K562 (cell line): ENCODE measurements around the gene COL6A1. TPM values are rescaled to one million over a fixed set of nuclear protein-coding genes. Genes with fewer than 3 reads are reported as not detected.
A peak's percentile ranks its signal among the peaks of the same experiment; 100 is the strongest.

Experiments
- ATF3 ChIP-seq, 2 experiments: fragments of 450-650 bp in 1 of 2; sonication (generic) in 1 of 2; formaldehyde crosslinking in 1 of 2; IDR thresholded peaks in 1 of 2; conservative IDR thresholded peaks in 1 of 2; 2 replicates each; pipeline versions ENCODE4 v1.6.1 to v1.8.1; 2016 to 2023; ENCODE audit warnings: mild to moderate bottlenecking in 2 of 2, moderate library complexity in 2 of 2, inconsistent platforms in 1 of 2, missing genetic modification reagents in 1 of 2
- CLOCK ChIP-seq: fragments of 250-450 bp; sonication (Bioruptor Pico); IDR thresholded peaks from 2 replicates; pipeline ENCODE4 v1.4.0; 2020; ENCODE audit warnings: mild to moderate bottlenecking, moderate library complexity, borderline replicate concordance
- CREB1 ChIP-seq, 2 experiments: sonication (generic) in 1 of 2; formaldehyde crosslinking in 1 of 2; IDR thresholded peaks; 2 replicates each; pipeline versions ENCODE4 v1.6.1 to v1.8.0; 2012 to 2022; ENCODE audit warnings: inconsistent platforms in 1 of 2, mild to moderate bottlenecking in 1 of 2, missing genetic modification reagents in 1 of 2, moderate library complexity in 1 of 2
- CREB3 ChIP-seq: fragments of 450-650 bp; conservative IDR thresholded peaks from 2 replicates; pipeline ENCODE4 v1.6.1; 2016; ENCODE audit warnings: missing genetic modification characterization, low read depth, mild to moderate bottlenecking, missing compliant biosample characterization, moderate library complexity
- CXXC5 ChIP-seq: fragments of 250-450 bp; sonication (Bioruptor Pico); IDR thresholded peaks from 2 replicates; pipeline ENCODE4 v1.8.0; 2022; ENCODE audit warnings: inconsistent platforms, mild to moderate bottlenecking, moderate library complexity
- HCFC1 ChIP-seq: IDR thresholded peaks from 2 replicates; pipeline ENCODE4 v1.6.1; 2012; ENCODE audit warnings: low read depth, low read length, improper control_type of control experiment
- HNRNPUL1 ChIP-seq: fragments of 200-400 bp; formaldehyde crosslinking; IDR thresholded peaks from 2 replicates; pipeline ENCODE4 v1.6.1; 2017; ENCODE audit warnings: low read length
- L3MBTL2 ChIP-seq: fragments of 450-650 bp; IDR thresholded peaks from 2 replicates; pipeline ENCODE4 v1.6.1; 2016; ENCODE audit warnings: mild to moderate bottlenecking, moderate library complexity
- MAFG ChIP-seq: fragments of 450-650 bp; conservative IDR thresholded peaks from 2 replicates; pipeline ENCODE4 v1.6.1; 2016; ENCODE audit warnings: missing genetic modification characterization, missing compliant biosample characterization
- MNT ChIP-seq, 2 experiments: fragments of 450-650 bp; conservative IDR thresholded peaks; 2 replicates each; pipeline ENCODE4 v1.6.1; 2017; ENCODE audit warnings: mild to moderate bottlenecking in 2 of 2, moderate library complexity in 2 of 2
- NFYB ChIP-seq: IDR thresholded peaks from 2 replicates; pipeline ENCODE4 v1.6.1; 2011; ENCODE audit warnings: mild to moderate bottlenecking, moderate library complexity; ENCODE audit not compliant: insufficient read length; ENCODE audit errors: extremely low read depth
- POLR2G ChIP-seq: fragments of 200-400 bp; formaldehyde crosslinking; IDR thresholded peaks from 2 replicates; pipeline ENCODE4 v1.6.1; 2017; ENCODE audit warnings: low read depth, mild to moderate bottlenecking, antibody characterized with exemption, low read length, moderate library complexity
- POLR2H ChIP-seq: IDR thresholded peaks from 2 replicates; pipeline ENCODE4 v1.6.1; 2016; ENCODE audit warnings: missing genetic modification characterization, low read depth, mild to moderate bottlenecking, control low read depth, missing compliant biosample characterization, moderate library complexity
- RBFOX2 ChIP-seq: fragments of 200-400 bp; formaldehyde crosslinking; IDR thresholded peaks from 2 replicates; pipeline ENCODE4 v1.6.1; 2017; ENCODE audit warnings: low read depth, mild to moderate bottlenecking, low read length, moderate library complexity
- SNRNP70 ChIP-seq: fragments of 200-400 bp; formaldehyde crosslinking; optimal IDR thresholded peaks from 2 replicates; pipeline ENCODE3; 2017; ENCODE audit warnings: low read depth, low read length
- TARDBP ChIP-seq: fragments of 450-650 bp; IDR thresholded peaks from 2 replicates; pipeline ENCODE4 v1.6.1; 2016
- TSC22D4 ChIP-seq: fragments of 450-650 bp; IDR thresholded peaks from 2 replicates; pipeline ENCODE4 v1.6.1; 2016; ENCODE audit warnings: missing genetic modification characterization, missing biosample characterization, control low read depth
- ZFX ChIP-seq: sonication (generic); formaldehyde crosslinking; IDR thresholded peaks from 2 replicates; pipeline ENCODE4 v1.8.0; 2022; ENCODE audit warnings: mild to moderate bottlenecking, missing genetic modification reagents, moderate library complexity
- ZNF121 ChIP-seq: sonication (generic); formaldehyde crosslinking; conservative IDR thresholded peaks from 2 replicates; pipeline ENCODE4 v1.8.0; 2022; ENCODE audit warnings: missing genetic modification reagents
- ZNF124 ChIP-seq: sonication (generic); formaldehyde crosslinking; IDR thresholded peaks from 2 replicates; pipeline ENCODE4 v1.8.1; 2022; ENCODE audit warnings: missing genetic modification reagents
- ZNF583 ChIP-seq: fragments of 250-450 bp; sonication (Bioruptor Pico); IDR thresholded peaks from 2 replicates; pipeline ENCODE4 v1.4.0; 2020
- polyA plus RNA-seq, 8 experiments: library from polyadenylated mRNA; depleted of rRNA in 4 of 8; stranded (reverse) in 5 of 8; unstranded in 3 of 8; fragments of >200 nt; fragmentation: Nextera tagmentation in 2 of 8; fragmentation: Illumina TruSeq in 1 of 8; extraction: Ambion mirVana in 2 of 8; extraction: Trizol in 1 of 8; gene quantifications; 2 replicates each; pipeline versions ENCODE4 v1.2.1 to v1.2.3, GENCODE V29; 2011 to 2014; ENCODE audit warnings: inconsistent platforms in 1 of 8, missing spikeins in 1 of 8
- total RNA-seq, 7 experiments: library from RNA; depleted of rRNA in 6 of 7; stranded (reverse); fragments of >200 nt in 6 of 7; fragmentation: Illumina TruSeq in 2 of 7; extraction: Trizol in 2 of 7; gene quantifications; 2 replicates each; pipeline versions ENCODE4 v1.2.1 to v1.2.3, GENCODE V29; 2011 to 2021; ENCODE audit warnings: low replicate concordance in 1 of 7

Gene COL6A1
- total and polyA plus RNA-seq, 9 of the 15 experiments (the other 6 are each of a cell fraction or from before 2014, with no cell fraction given) = 0.07 to 1.3 (median 0.14) TPM; not detected in 3

- TF ChIP-seq ZFX (CRISPR knock-in tag) = no peak
- TF ChIP-seq ZNF583 = no peak
- no peak for TF ChIP-seq NFYB
- no peak for TF ChIP-seq HCFC1
- no peak for TF ChIP-seq CREB3
- no peak for TF ChIP-seq HNRNPUL1
- peak in 1 of 2 experiments; percentile 45; a peak in 2 of 4 replicates for TF ChIP-seq MNT (conservative IDR thresholded peaks at IDR 0.05)
- TF ChIP-seq TSC22D4 (tag) = no peak
- peak; percentile 70 for TF ChIP-seq ATF3 (IDR thresholded peaks at IDR 0.05)
- no peak for TF ChIP-seq ATF3 (CRISPR knock-in tag; conservative IDR thresholded peaks at IDR 0.05)
- TF ChIP-seq TARDBP = no peak
- peak; percentile 98 for TF ChIP-seq L3MBTL2
- peak; percentile 52 for TF ChIP-seq POLR2G
- no peak for TF ChIP-seq ZNF124 (CRISPR knock-in tag)
- TF ChIP-seq SNRNP70 = no peak
- no peak for TF ChIP-seq CREB1 (IDR thresholded peaks at IDR 0.05)
- no peak for TF ChIP-seq CREB1 (CRISPR knock-in tag; IDR thresholded peaks at IDR 0.05)
- peak; percentile 66 for TF ChIP-seq RBFOX2
- TF ChIP-seq POLR2H (tag) = no peak
- 0 out of 2 replicates have a peak, but pooled peaks have one; percentile 38 for TF ChIP-seq CXXC5 (CRISPR knock-in tag)
- TF ChIP-seq ZNF121 (CRISPR knock-in tag) = no peak
- TF ChIP-seq CLOCK (CRISPR knock-in tag) = no peak
- no peak for TF ChIP-seq MAFG (tag)
Observed at GRCh38 chr21:45948576-45949141, 32.9 kb upstream of the COL6A1 start (continued).
